HFFc6 (cell line): Measurements from ENCODE around the gene PRMT5. TPM values are rescaled to one million over a fixed set of nuclear protein-coding genes. Genes with fewer than 3 reads are reported as not detected.

Source experiments
- DNase-seq: peaks from one replicate; pipeline ENCODE4 v3.0.0-alpha.2; 2018
- H3K27ac Mint-ChIP-seq: 2 replicates; pipeline ENCODE4 v1.8.0; 2020; ENCODE audit warnings: mild to moderate bottlenecking, mixed read lengths
- H3K27me3 Mint-ChIP-seq: 2 replicates; pipeline ENCODE4 v1.8.0; 2021; ENCODE audit warnings: mild to moderate bottlenecking, moderate library complexity, mixed read lengths; ENCODE audit not compliant: insufficient read depth
- H3K36me3 Mint-ChIP-seq: 2 replicates; pipeline ENCODE4 v1.8.0; 2021; ENCODE audit warnings: low read depth, mixed read lengths
- H3K4me1 Mint-ChIP-seq: 2 replicates; pipeline ENCODE4 v1.8.0; 2020; ENCODE audit warnings: low read depth, mixed read lengths
- H3K4me3 Mint-ChIP-seq: 2 replicates; pipeline ENCODE4 v1.8.0; 2020; ENCODE audit warnings: mild to moderate bottlenecking, moderate library complexity, mixed read lengths
- H3K9me3 Mint-ChIP-seq: 2 replicates; pipeline ENCODE4 v1.8.0; 2020; ENCODE audit warnings: mild to moderate bottlenecking, mixed read lengths
- CTCF ChIP-seq: fragments of 200-600 bp; sonication (generic); IDR thresholded peaks from 2 replicates; pipeline ENCODE4 v1.5.0; 2021; ENCODE audit warnings: antibody characterized with exemption, mild to moderate bottlenecking
- long read RNA-seq: library from polyadenylated mRNA; unstranded; transcript quantifications from one replicate; pipeline ENCODE4 v2.0.0, GENCODE V29; 2019
- total RNA-seq, 6 experiments: library from RNA; stranded (reverse); fragmentation: NEBNext Ultra II Directional; extraction: Animal tissue kit (Norgen Biotek cat#: 25700); gene quantifications; 2 replicates in 1 of 6; 3 replicates in 5 of 6; pipeline ENCODE4 v1.2.3, GENCODE V29; 2021

Gene PRMT5
- total RNA-seq = 100 to 1,000 TPM; 102 to 125 (median 110) TPM
- long read RNA-seq, transcript PRMT5-202 (17 exons, 2,531 nt) = major isoform, 48 of 87 reads
- long read RNA-seq, partial matches to known transcripts = 11 of 87 reads
- long read RNA-seq, other reads (novel, unspliced or antisense) = 26 of 87 reads

- H3K27me3 Mint-ChIP-seq = no peaks in the 10 kb centered on the region; the same call in 1 of the 2 replicates
- no peak within 1 kb of the TSS for H3K4me3 Mint-ChIP-seq
- H3K36me3 Mint-ChIP-seq = peaks cover 24% of the 10 kb centered on the region
- H3K4me1 Mint-ChIP-seq = peaks cover 37% of the 10 kb centered on the region
- peak; percentile 100 for DNase-seq
- no peak within 1 kb of the TSS for H3K27ac Mint-ChIP-seq
- TF ChIP-seq CTCF = no peak
- H3K9me3 Mint-ChIP-seq = no peaks in the 10 kb centered on the region
These were observed at the start of gene PRMT5 for GRCh38 chr14:22929104-22929960. Gene PRMT5 (minus strand): TSS chr14:22929376. CDS start chr14:22929361, 15 bp downstream.

- peaks cover 7% of the 10 kb centered on the region for H3K27me3 Mint-ChIP-seq
- TF ChIP-seq CTCF = no peak
- no peaks in the 10 kb centered on the region for H3K9me3 Mint-ChIP-seq
- H3K36me3 Mint-ChIP-seq = peaks cover 46% of the 10 kb centered on the region
- peaks cover 62% of the 10 kb centered on the region for H3K4me1 Mint-ChIP-seq
- H3K4me3 Mint-ChIP-seq = no peak overlapping the region; the same call in 1 of the 2 replicates
- DNase-seq = no peak
- peak overlapping the region; percentile 86 for H3K27ac Mint-ChIP-seq
These were observed 49.3 kb upstream of the PRMT5 start for GRCh38 chr14:22978487-22978837.

DNA sequence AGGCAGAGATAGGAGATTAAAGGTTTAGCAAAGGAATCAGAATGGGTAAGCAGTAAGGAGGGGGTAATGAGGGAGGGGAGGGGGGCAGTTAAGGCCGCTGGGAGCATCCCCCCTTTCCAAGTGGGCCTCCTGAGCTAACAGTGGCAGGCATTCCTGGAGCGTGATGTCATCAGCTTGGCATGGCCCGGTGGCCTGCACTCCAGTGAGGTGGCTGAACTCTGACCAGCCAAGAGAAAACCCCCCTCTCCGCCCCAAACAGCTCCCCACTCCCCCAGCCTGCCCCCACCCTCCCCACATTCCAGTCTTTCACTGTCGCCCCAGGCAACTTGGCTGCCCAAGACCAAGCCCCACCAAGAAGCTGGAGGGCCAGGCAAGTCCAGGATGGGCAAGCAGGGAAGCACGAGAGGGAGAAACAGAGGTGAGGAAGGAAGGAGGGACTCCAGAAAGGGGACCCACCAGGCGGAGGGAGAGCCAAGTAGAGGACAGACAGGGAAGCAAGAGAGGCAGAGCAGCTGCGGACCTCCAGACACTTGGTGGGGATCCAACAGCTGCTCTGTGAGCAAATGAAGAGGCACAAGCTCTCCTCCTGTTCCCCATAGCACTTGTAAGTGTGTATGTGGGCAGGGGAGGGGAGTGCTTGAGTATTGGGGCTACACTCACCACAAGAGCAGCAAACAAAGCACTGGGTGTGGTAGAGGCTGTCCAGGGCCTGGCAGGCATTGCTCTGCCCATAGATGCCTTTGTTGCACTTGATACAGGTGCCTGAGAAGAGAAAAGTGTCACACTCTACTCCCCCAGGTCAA is 48.7 kb upstream of the PRMT5 start:
- Mint-ChIP-seq H3K36me3 (peaks cover 50% of the 10 kb centered on the region), H3K4me1 (peaks cover 68% of the 10 kb centered on the region), H3K27me3 (peaks cover 7% of the 10 kb centered on the region), H3K4me3 (no peak overlapping the region; the same call in 1 of the 2 replicates), H3K27ac (peak overlapping the region; percentile 86), H3K9me3 (no peaks in the 10 kb centered on the region)
- no peak for TF ChIP-seq CTCF
- peak; percentile 71 for DNase-seq

GRCh38 chr14:22977434-22977683 is 48.2 kb upstream of the PRMT5 start:
- H3K9me3 Mint-ChIP-seq = no peaks in the 10 kb centered on the region
- H3K27me3 Mint-ChIP-seq = peaks cover 7% of the 10 kb centered on the region
- DNase-seq = no peak
- H3K36me3 Mint-ChIP-seq = peaks cover 54% of the 10 kb centered on the region
- H3K4me1 Mint-ChIP-seq = peaks cover 71% of the 10 kb centered on the region
- no peak for TF ChIP-seq CTCF
- H3K27ac Mint-ChIP-seq = peak overlapping the region; percentile 86
- no peak overlapping the region; the same call in 1 of the 2 replicates for H3K4me3 Mint-ChIP-seq

- Mint-ChIP-seq H3K4me3 (no peak overlapping the region; the same call in 1 of the 2 replicates), H3K4me1 (peaks cover 77% of the 10 kb centered on the region), H3K27me3 (peaks cover 7% of the 10 kb centered on the region), H3K27ac (peak overlapping the region; percentile 86), H3K36me3 (peaks cover 59% of the 10 kb centered on the region), H3K9me3 (no peaks in the 10 kb centered on the region)
- no peak for TF ChIP-seq CTCF
- no peak for DNase-seq
These were observed 47.7 kb upstream of the PRMT5 start for GRCh38 chr14:22976620-22977433.
